ENCODE results near the gene KRT73.

Gene KRT73

DNA sequence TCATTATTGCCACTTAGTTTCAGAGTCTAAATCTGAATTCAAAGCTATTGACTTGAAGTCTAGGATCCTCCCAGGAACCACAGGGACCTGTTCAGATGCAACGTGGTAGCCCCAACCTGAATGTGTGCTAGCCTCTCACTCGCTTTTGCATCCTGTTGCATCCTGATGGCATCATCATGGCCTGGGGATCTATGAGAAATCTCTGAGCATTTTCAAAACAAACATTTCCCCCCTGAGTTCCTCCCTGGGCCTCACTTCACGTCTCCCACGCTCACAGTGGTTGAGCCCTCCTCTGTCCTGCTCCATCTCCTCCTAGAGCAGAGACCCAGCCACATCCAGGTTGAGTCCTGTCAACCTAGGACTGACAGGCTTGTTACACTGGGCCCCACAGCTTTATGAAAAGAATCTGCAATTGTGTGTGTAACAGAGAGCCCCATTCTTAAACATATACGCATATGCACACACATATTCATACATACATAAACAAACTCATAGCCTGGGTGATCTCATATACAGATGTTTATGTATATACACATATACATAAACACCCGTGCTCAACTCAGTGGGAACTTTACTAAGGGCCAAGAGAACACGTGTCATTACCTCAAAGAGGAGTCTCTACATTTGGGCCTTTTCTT lies 11.7 kb downstream of the KRT73 start:
- no peak for DNase-seq (ENCODE audit: extremely low spot score)
- CTCF ChIA-PET: interaction anchor here (1.1 to 1.4 kb wide), 2 partner anchors 16 to 24 kb away, joined by 4 read pairs; no protein-coding TSS in a partner anchor
- POLR2A ChIA-PET: no interaction called here
- TF ChIP-seq, protein P1, sequence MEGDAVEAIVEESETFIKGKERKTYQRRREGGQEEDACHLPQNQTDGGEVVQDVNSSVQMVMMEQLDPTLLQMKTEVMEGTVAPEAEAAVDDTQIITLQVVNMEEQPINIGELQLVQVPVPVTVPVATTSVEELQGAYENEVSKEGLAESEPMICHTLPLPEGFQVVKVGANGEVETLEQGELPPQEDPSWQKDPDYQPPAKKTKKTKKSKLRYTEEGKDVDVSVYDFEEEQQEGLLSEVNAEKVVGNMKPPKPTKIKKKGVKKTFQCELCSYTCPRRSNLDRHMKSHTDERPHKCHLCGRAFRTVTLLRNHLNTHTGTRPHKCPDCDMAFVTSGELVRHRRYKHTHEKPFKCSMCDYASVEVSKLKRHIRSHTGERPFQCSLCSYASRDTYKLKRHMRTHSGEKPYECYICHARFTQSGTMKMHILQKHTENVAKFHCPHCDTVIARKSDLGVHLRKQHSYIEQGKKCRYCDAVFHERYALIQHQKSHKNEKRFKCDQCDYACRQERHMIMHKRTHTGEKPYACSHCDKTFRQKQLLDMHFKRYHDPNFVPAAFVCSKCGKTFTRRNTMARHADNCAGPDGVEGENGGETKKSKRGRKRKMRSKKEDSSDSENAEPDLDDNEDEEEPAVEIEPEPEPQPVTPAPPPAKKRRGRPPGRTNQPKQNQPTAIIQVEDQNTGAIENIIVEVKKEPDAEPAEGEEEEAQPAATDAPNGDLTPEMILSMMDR (IDR thresholded peaks at IDR 0.05; ENCODE audit: control extremely low read depth, extremely low read depth, low read depth, missing control alignments): no peak

DNA sequence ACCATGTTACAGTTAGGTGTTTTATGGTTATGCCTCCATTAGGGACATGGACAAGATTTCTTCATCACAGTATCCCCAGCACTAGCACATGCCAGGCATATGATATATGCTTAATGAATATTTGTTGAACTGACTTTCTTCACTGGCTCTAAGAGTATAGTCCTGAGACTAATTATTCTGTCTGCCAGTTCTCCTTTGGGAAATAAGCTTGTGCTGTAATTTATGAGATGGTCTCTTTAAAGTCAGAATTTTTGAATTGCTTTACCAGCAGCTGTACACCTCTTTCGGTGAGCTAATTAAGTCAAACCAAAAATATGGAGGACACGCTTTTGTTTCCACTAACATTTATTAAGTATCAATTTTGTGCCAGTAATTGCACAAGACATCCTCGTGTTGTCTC lies 12.3 kb downstream of the KRT73 start:
- CTCF ChIA-PET: interaction anchor here (1.1 to 1.4 kb wide), 2 partner anchors 16 to 24 kb away, joined by 4 read pairs; no protein-coding TSS in a partner anchor
- POLR2A ChIA-PET: no interaction called here
- no peak for DNase-seq (ENCODE audit: extremely low spot score)
- TF ChIP-seq, protein P1 (IDR thresholded peaks at IDR 0.05; ENCODE audit: control extremely low read depth, extremely low read depth, low read depth, missing control alignments): no peak

DNA sequence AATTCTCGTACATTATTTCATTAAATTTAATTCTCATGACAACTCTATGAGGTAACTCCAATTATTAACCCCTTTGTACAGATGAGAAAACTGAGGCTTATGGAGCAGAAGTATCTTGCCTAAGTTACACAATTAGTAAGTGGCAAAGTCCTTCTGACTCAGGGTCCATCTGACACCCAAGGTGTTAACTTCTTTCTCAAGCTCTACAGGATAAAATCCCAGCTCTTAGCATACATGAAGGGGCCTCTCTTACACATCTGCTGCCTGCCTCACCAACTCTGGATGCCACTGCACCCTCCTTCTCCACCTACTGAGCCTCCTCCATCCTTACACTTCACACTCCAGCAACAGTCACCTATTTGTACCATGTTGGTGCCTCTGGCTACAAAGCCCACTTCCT lies 12.8 kb downstream of the KRT73 start:
- TF ChIP-seq, protein P1 (IDR thresholded peaks at IDR 0.05; ENCODE audit: control extremely low read depth, extremely low read depth, low read depth, missing control alignments): no peak
- DNase-seq (ENCODE audit: extremely low spot score): no peak
- ChIA-PET CTCF (interaction anchor here (1.4 kb wide), 2 partner anchors 10 to 15 kb away, joined by 3 to 4 read pairs; no protein-coding TSS in a partner anchor), POLR2A (no interaction called here)

DNA sequence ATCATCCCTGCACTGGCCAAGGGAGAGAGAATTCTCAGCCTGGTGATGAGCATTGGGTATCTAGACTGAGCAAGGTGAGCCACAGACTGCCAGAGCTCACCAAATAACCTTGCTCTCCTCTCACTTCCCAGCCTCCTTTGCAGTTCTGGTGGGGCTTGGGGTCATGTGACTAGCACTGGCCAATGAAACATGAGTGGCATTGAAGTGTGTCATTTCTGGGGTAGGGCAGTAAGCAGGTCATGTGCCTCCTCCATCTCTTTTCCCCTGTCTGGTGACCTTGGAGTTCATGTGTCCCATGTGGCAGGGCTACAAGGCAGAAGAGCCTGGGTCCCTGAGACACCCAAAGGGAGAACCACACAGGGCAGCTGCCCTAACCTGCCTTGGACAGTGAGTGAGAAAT lies 13.5 kb downstream of the KRT73 start:
- ChIA-PET POLR2A (no interaction called here), CTCF (interaction anchor here (1.4 kb wide), 1 partner anchor 9 kb away, joined by 3 read pairs; no protein-coding TSS in a partner anchor)
- TF ChIP-seq, protein P1 (IDR thresholded peaks at IDR 0.05; ENCODE audit: control extremely low read depth, extremely low read depth, low read depth, missing control alignments): no peak
- no peak for DNase-seq (ENCODE audit: extremely low spot score)

DNA sequence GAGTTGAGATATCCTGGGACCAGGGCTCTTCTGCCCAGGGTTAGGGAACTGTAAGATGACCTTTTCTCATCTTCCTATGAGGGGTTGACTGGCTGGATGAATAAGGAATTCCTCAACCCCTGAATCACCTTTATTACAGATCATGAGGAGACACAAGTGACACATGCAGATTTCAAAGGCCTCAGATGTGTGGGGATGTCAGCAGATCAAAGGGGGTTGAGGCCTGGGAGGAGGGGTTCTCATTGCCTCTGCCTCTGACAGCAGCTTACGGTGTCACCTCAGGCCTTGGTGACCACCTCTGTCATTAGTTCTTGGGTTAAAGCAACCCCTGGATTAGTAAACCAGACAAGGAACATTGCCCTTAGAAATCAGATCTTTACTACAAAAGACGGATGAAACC lies 15.0 kb downstream of the KRT73 start:
- TF ChIP-seq, protein P1 (IDR thresholded peaks at IDR 0.05; ENCODE audit: control extremely low read depth, extremely low read depth, low read depth, missing control alignments): no peak
- no peak for DNase-seq (ENCODE audit: extremely low spot score)
- POLR2A ChIA-PET: no interaction called here
- CTCF ChIA-PET: no interaction called here

DNA sequence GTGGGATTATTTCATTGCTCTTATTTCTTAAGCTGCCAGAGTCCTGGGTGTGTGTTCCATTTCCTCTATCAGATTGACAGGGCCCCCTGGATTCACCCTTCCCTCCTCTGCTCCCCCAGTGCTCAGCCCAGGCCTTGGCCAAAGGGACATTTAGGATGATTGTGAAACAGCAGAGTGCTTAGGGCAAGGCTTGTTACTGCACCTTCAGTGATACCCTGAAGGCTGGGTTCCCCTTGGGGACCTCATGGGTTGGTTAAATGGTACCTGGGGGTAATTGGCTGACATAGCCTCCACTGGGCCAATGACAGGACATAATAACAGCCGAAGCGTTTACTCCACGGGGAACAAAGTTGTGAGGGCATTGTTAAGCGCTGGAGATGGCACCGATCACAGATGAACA lies 15.8 kb downstream of the KRT73 start:
- DNase-seq (ENCODE audit: extremely low spot score): no peak
- ChIA-PET POLR2A (no interaction called here), CTCF (no interaction called here)
- TF ChIP-seq, protein P1 (IDR thresholded peaks at IDR 0.05; ENCODE audit: control extremely low read depth, extremely low read depth, low read depth, missing control alignments): no peak

Measured in GM10248 (cell line).